Measurements from ENCODE around the gene TRMT2B.
A peak's percentile ranks its signal among the peaks of the same experiment; 100 is the strongest.
"Not testable (repeated sequence)": the region's sequence is repeated elsewhere in the genome, so short reads cannot be mapped to it uniquely, and the experiment has no call there.

TRMT2B gene

GRCh38 chrX:100984818-100985217 is 67.1 kb downstream of the TRMT2B start:
- no peak overlapping the region for H2BK120ac ChIP-seq (ENCODE audit: insufficient read depth, low read length, poor library complexity)
- H3K4me3 ChIP-seq (ENCODE audit: low read depth, low read length): no peak overlapping the region
- H3K18ac ChIP-seq (ENCODE audit: low read length): no peak overlapping the region
- H4K12ac ChIP-seq (ENCODE audit: low read depth, low read length): no peak overlapping the region
- no peak overlapping the region for H3K23ac ChIP-seq (ENCODE audit: low read length)
- no peak overlapping the region for H2AFZ ChIP-seq (ENCODE audit: insufficient read depth, low read length, poor library complexity)
- no peak overlapping the region for H3K27ac ChIP-seq (ENCODE audit: low read depth, low read length)
- DNase-seq: no peak
- no peak overlapping the region for H4K91ac ChIP-seq (ENCODE audit: low read depth, low read length)
- no peak overlapping the region for H2BK5ac ChIP-seq (ENCODE audit: low read depth, low read length, poor library complexity)
- H3K79me2 ChIP-seq (ENCODE audit: control insufficient read depth, insufficient read depth, low read length, poor library complexity): no peaks in the 10 kb centered on the region
- H2AK5ac ChIP-seq (ENCODE audit: low read length): no peak overlapping the region
- H3K9me3 ChIP-seq (ENCODE audit: insufficient read depth, low read depth, low read length): no peaks in the 10 kb centered on the region
- H3K9ac ChIP-seq (ENCODE audit: low read length): no peak overlapping the region
- H3K4me2 ChIP-seq (ENCODE audit: low read length): no peak overlapping the region
- H3K36me3 ChIP-seq (ENCODE audit: control insufficient read depth in 1 of 2, insufficient read depth in 2 of 2, low read length in 2 of 2): no peaks in the 10 kb centered on the region
- no peak overlapping the region for H2BK12ac ChIP-seq (ENCODE audit: low read length)
- H3K4me1 ChIP-seq (ENCODE audit: control insufficient read depth in 1 of 2, insufficient read depth in 2 of 2, low read length in 2 of 2): peaks cover 0 to 1% of the 10 kb centered on the region in 2 experiments
- H3K79me1 ChIP-seq (ENCODE audit: low read length): peaks cover under 1% of the 10 kb centered on the region
- no peak overlapping the region for H3K4ac ChIP-seq (ENCODE audit: low read depth, low read length)
- H3K27me3 ChIP-seq (ENCODE audit: insufficient read depth, low read length): no peaks in the 10 kb centered on the region
- H4K8ac ChIP-seq (ENCODE audit: low read depth, low read length): no peak overlapping the region
- no peak overlapping the region for H3K14ac ChIP-seq (ENCODE audit: low read length)

GRCh38 chrX:100981498-100981845 is 70.4 kb downstream of the TRMT2B start:
- H3K79me1 ChIP-seq (ENCODE audit: low read length); H2BK120ac ChIP-seq (ENCODE audit: insufficient read depth, low read length, poor library complexity); H4K91ac ChIP-seq (ENCODE audit: low read depth, low read length); H3K27ac ChIP-seq (ENCODE audit: low read depth, low read length); H4K8ac ChIP-seq (ENCODE audit: low read depth, low read length); H3K36me3 ChIP-seq (ENCODE audit: control insufficient read depth in 1 of 2, insufficient read depth in 2 of 2, low read length in 2 of 2); H3K4me1 ChIP-seq (ENCODE audit: control insufficient read depth in 1 of 2, insufficient read depth in 2 of 2, low read length in 2 of 2); H2AK5ac ChIP-seq (ENCODE audit: low read length); H3K9me3 ChIP-seq (ENCODE audit: insufficient read depth, low read depth, low read length); H3K27me3 ChIP-seq (ENCODE audit: insufficient read depth, low read length); H3K23ac ChIP-seq (ENCODE audit: low read length); H3K18ac ChIP-seq (ENCODE audit: low read length); H2BK5ac ChIP-seq (ENCODE audit: low read depth, low read length, poor library complexity); H2AFZ ChIP-seq (ENCODE audit: insufficient read depth, low read length, poor library complexity); H2BK12ac ChIP-seq (ENCODE audit: low read length); H3K14ac ChIP-seq (ENCODE audit: low read length); H3K4me2 ChIP-seq (ENCODE audit: low read length); H4K12ac ChIP-seq (ENCODE audit: low read depth, low read length); DNase-seq; H3K79me2 ChIP-seq (ENCODE audit: control insufficient read depth, insufficient read depth, low read length, poor library complexity); H3K9ac ChIP-seq (ENCODE audit: low read length); H3K4me3 ChIP-seq (ENCODE audit: low read depth, low read length); H3K4ac ChIP-seq (ENCODE audit: low read depth, low read length): not testable (repeated sequence)
- no CpG with 5 or more reads among the region's 1 CpG for WGBS (ENCODE audit: extremely low coverage, insufficient coverage, insufficient read length)

- Histone ChIP-seq H3K36me3 (ENCODE audit: control insufficient read depth in 1 of 2, insufficient read depth in 2 of 2, low read length in 2 of 2) (no peaks in the 10 kb centered on the region), H3K9me3 (ENCODE audit: insufficient read depth, low read depth, low read length) (no peaks in the 10 kb centered on the region), H2BK5ac (ENCODE audit: low read depth, low read length, poor library complexity) (peak overlapping the region; percentile 13), H2AK5ac (ENCODE audit: low read length) (no peak overlapping the region), H2BK12ac (ENCODE audit: low read length) (no peak overlapping the region), H3K4me3 (ENCODE audit: low read depth, low read length) (no peak overlapping the region), H3K27me3 (ENCODE audit: insufficient read depth, low read length) (no peaks in the 10 kb centered on the region), H3K79me2 (ENCODE audit: control insufficient read depth, insufficient read depth, low read length, poor library complexity) (no peaks in the 10 kb centered on the region), H3K79me1 (ENCODE audit: low read length) (peaks cover 3% of the 10 kb centered on the region), H4K91ac (ENCODE audit: low read depth, low read length) (no peak overlapping the region), H3K23ac (ENCODE audit: low read length) (no peak overlapping the region), H4K12ac (ENCODE audit: low read depth, low read length) (no peak overlapping the region), H3K4me2 (ENCODE audit: low read length) (no peak overlapping the region), H3K18ac (ENCODE audit: low read length) (no peak overlapping the region), H3K27ac (ENCODE audit: low read depth, low read length) (no peak overlapping the region), H3K4me1 (ENCODE audit: control insufficient read depth in 1 of 2, insufficient read depth in 2 of 2, low read length in 2 of 2) (peaks cover 0 to 2% of the 10 kb centered on the region in 2 experiments), H3K9ac (ENCODE audit: low read length) (no peak overlapping the region), H3K4ac (ENCODE audit: low read depth, low read length) (no peak overlapping the region), H3K14ac (ENCODE audit: low read length) (no peak overlapping the region), H2AFZ (ENCODE audit: insufficient read depth, low read length, poor library complexity) (no peak overlapping the region), H4K8ac (ENCODE audit: low read depth, low read length) (no peak overlapping the region), H2BK120ac (ENCODE audit: insufficient read depth, low read length, poor library complexity) (no peak overlapping the region)
- no peak for DNase-seq
- WGBS (ENCODE audit: extremely low coverage, insufficient coverage, insufficient read length): no CpG with 5 or more reads among the region's 6 CpGs
Measured at GRCh38 chrX:100980608-100981497, 71.1 kb downstream of the TRMT2B start.

GRCh38 chrX:100979881-100980607 is 71.9 kb downstream of the TRMT2B start:
- no peak overlapping the region for H3K4me3 ChIP-seq (ENCODE audit: low read depth, low read length)
- H3K23ac ChIP-seq (ENCODE audit: low read length): no peak overlapping the region
- no peak overlapping the region for H4K12ac ChIP-seq (ENCODE audit: low read depth, low read length)
- H3K9ac ChIP-seq (ENCODE audit: low read length): no peak overlapping the region
- H3K27me3 ChIP-seq (ENCODE audit: insufficient read depth, low read length): no peaks in the 10 kb centered on the region
- H3K9me3 ChIP-seq (ENCODE audit: insufficient read depth, low read depth, low read length): no peaks in the 10 kb centered on the region
- no peaks in the 10 kb centered on the region for H3K79me2 ChIP-seq (ENCODE audit: control insufficient read depth, insufficient read depth, low read length, poor library complexity)
- no peak overlapping the region for H4K8ac ChIP-seq (ENCODE audit: low read depth, low read length)
- no peaks in the 10 kb centered on the region for H3K36me3 ChIP-seq (ENCODE audit: control insufficient read depth in 1 of 2, insufficient read depth in 2 of 2, low read length in 2 of 2)
- no peak overlapping the region for H2BK12ac ChIP-seq (ENCODE audit: low read length)
- H4K91ac ChIP-seq (ENCODE audit: low read depth, low read length): no peak overlapping the region
- H3K79me1 ChIP-seq (ENCODE audit: low read length): peaks cover 3% of the 10 kb centered on the region
- H3K4me1 ChIP-seq (ENCODE audit: control insufficient read depth in 1 of 2, insufficient read depth in 2 of 2, low read length in 2 of 2): peaks cover 0 to 2% of the 10 kb centered on the region in 2 experiments
- H2BK5ac ChIP-seq (ENCODE audit: low read depth, low read length, poor library complexity): peak overlapping the region; percentile 31
- no peak overlapping the region for H2AFZ ChIP-seq (ENCODE audit: insufficient read depth, low read length, poor library complexity)
- no peak overlapping the region for H3K18ac ChIP-seq (ENCODE audit: low read length)
- no peak overlapping the region for H2BK120ac ChIP-seq (ENCODE audit: insufficient read depth, low read length, poor library complexity)
- no peak overlapping the region for H3K4ac ChIP-seq (ENCODE audit: low read depth, low read length)
- no peak for DNase-seq
- no peak overlapping the region for H3K27ac ChIP-seq (ENCODE audit: low read depth, low read length)
- H3K14ac ChIP-seq (ENCODE audit: low read length): no peak overlapping the region
- H3K4me2 ChIP-seq (ENCODE audit: low read length): no peak overlapping the region
- WGBS (ENCODE audit: extremely low coverage, insufficient coverage, insufficient read length): no CpG with 5 or more reads among the region's 3 CpGs
- H2AK5ac ChIP-seq (ENCODE audit: low read length): no peak overlapping the region
